Endodermal cell (in vitro differentiated cells): Measurements from ENCODE around the gene BBS7. TPM values are rescaled to one million over a fixed set of nuclear protein-coding genes. Genes with fewer than 3 reads are reported as not detected.

ENCODE experiments used
- DNase-seq: peaks from one replicate; pipeline ENCODE4 v3.0.0-alpha.2; 2017
- H3K27ac ChIP-seq: 2 replicates; pipeline ENCODE4 v1.5.1; 2013; ENCODE audit warnings: mild to moderate bottlenecking, low read depth, low read length, moderate library complexity
- H3K27me3 ChIP-seq: 2 replicates; pipeline ENCODE4 v1.6.1; 2013; ENCODE audit warnings: mild to moderate bottlenecking, low read length, moderate library complexity; ENCODE audit not compliant: insufficient read depth, control insufficient read depth, poor library complexity, severe bottlenecking
- H3K36me3 ChIP-seq: 2 replicates; pipeline ENCODE4 v1.7.0; 2013; ENCODE audit warnings: mild to moderate bottlenecking, low read length, moderate library complexity; ENCODE audit not compliant: control insufficient read depth, insufficient read depth
- H3K4me1 ChIP-seq: one replicate; pipeline ENCODE4 v1.7.0; 2013; ENCODE audit warnings: low read length; ENCODE audit not compliant: control insufficient read depth, insufficient read depth
- H3K4me3 ChIP-seq: 2 replicates; pipeline ENCODE4 v1.5.1; 2013; ENCODE audit warnings: mild to moderate bottlenecking, low read length, moderate library complexity
- H3K9ac ChIP-seq: 2 replicates; pipeline ENCODE4 v1.6.1; 2013; ENCODE audit warnings: mild to moderate bottlenecking, low read length, moderate library complexity; ENCODE audit not compliant: poor library complexity, severe bottlenecking; ENCODE audit errors: extremely low read depth
- H3K9me3 ChIP-seq: 2 replicates; pipeline ENCODE4 v1.6.1; 2013; ENCODE audit warnings: mild to moderate bottlenecking, low read length, moderate library complexity; ENCODE audit not compliant: control insufficient read depth
- H3K27ac Mint-ChIP-seq: 2 replicates; pipeline ENCODE4 v1.8.0; 2020; ENCODE audit warnings: mixed read lengths
- H3K27me3 Mint-ChIP-seq: 2 replicates; pipeline ENCODE4 v1.8.0; 2021; ENCODE audit warnings: mild to moderate bottlenecking, mixed read lengths; ENCODE audit not compliant: insufficient read depth
- H3K36me3 Mint-ChIP-seq: 2 replicates; pipeline ENCODE4 v1.8.0; 2020; ENCODE audit warnings: low read depth, mixed read lengths
- H3K4me1 Mint-ChIP-seq: 2 replicates; pipeline ENCODE4 v1.8.0; 2020; ENCODE audit warnings: mixed read lengths
- H3K4me3 Mint-ChIP-seq: 2 replicates; pipeline ENCODE4 v1.8.0; 2020; ENCODE audit warnings: mild to moderate bottlenecking, moderate library complexity, mixed read lengths
- H3K9me3 Mint-ChIP-seq: 2 replicates; pipeline ENCODE4 v1.8.0; 2020; ENCODE audit warnings: mild to moderate bottlenecking, mixed read lengths
- CTCF ChIP-seq: fragments of 200-600 bp; sonication (generic); conservative IDR thresholded peaks from 2 replicates; pipeline ENCODE4 v1.5.0; 2021; ENCODE audit warnings: antibody characterized with exemption, mild to moderate bottlenecking
- WGBS, 2 experiments: methylation state at CpG; one replicate each; pipeline versions ENCODE4 v1.1.5 to v1.1.7; 2013; ENCODE audit warnings: missing lambda C conversion rate in 2 of 2, mixed read lengths in 1 of 2; ENCODE audit not compliant: insufficient coverage in 1 of 2, insufficient read length in 1 of 2; 5-methylcytosine and 5-hydroxymethylcytosine counted together
- total RNA-seq, 2 donors: library from RNA; stranded (reverse); fragmentation: NEBNext Ultra II Directional in 1 of 2; extraction: Animal tissue kit (Norgen Biotek cat#: 25700) in 1 of 2; gene quantifications; 2 replicates in 1 of 2; 3 replicates in 1 of 2; pipeline ENCODE4 v1.2.1, GENCODE V29; 2021

BBS7 gene
- total RNA-seq, 2 donors from 2014 or later, result 25.0 to 31.7 TPM

DNA sequence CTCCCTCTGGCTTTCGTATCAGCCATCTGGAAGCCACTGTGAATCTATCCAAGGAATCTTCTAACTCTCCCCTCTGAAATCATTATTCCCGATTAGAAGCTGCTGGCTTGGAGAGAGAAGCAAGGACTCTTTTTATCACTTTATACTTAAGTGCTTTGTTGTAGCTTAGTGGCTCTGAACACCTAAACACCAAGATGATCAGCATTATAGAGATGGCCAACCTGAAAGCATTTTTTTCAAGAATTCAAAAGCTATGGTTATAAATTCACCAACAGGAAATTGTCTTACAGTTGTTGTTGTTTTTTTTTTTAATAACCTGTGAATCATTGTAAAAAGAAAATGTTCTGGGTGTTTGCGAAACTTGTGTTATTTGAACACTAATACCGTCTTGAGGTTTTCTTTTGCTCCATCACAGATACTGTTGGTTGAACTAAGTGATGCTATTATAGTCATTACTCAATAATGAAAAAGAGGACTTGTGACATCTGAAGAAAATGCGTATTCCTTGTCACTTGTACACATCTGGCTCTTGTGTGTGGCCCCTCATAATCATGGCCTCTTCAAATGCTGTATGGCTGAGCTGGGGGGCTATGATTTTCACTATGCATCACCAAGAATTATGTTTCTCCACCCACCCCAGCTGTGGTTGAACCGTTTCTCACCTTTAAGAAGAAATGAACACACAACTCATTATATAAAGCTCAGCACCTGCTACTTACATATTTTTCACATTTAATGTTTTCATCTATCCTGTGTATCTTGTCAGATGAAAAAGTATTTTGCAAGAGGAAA, 93.5 kb downstream of the BBS7 start:
- TF ChIP-seq CTCF, result no peak
- peaks cover 10% of the 10 kb centered on the region for H3K27me3 Mint-ChIP-seq
- Histone ChIP-seq H3K27me3 (no peaks in the 10 kb centered on the region), H3K4me3 (no peak overlapping the region), H3K4me1 (no peaks in the 10 kb centered on the region), H3K36me3 (no peaks in the 10 kb centered on the region), H3K27ac (no peak overlapping the region), H3K9ac (no peak overlapping the region), H3K9me3 (no peaks in the 10 kb centered on the region)
- H3K9me3 Mint-ChIP-seq, result no peaks in the 10 kb centered on the region
- no peak for DNase-seq
- H3K4me1 Mint-ChIP-seq, result no peaks in the 10 kb centered on the region
- H3K27ac Mint-ChIP-seq, result no peak overlapping the region
- H3K36me3 Mint-ChIP-seq, result no peaks in the 10 kb centered on the region
- no peak overlapping the region for H3K4me3 Mint-ChIP-seq
- 92% methylated on average over 4 to 6 of the region's 6 CpGs for WGBS, 2 experiments

Other genes with a start within 250 kb of the BBS7 start
- 100 to 1,000 TPM; 212 to 241 TPM for gene ANXA5, start 173.5 kb downstream of the BBS7 start, total RNA-seq
- gene SMIM43, start 105.3 kb downstream of the BBS7 start, total RNA-seq, result not detected
- 10 to 100 TPM; 47.9 to 69.0 TPM for gene EXOSC9, start 69.2 kb downstream of the BBS7 start, total RNA-seq
- 10 to 100 TPM; 62.8 to 82.2 TPM for gene CCNA2, start 46.6 kb downstream of the BBS7 start, total RNA-seq
- under 1 TPM; 0.79 to 1.00 TPM for gene TRPC3, start 81.6 kb upstream of the BBS7 start, total RNA-seq